Naive thymus-derived CD8-positive, alpha-beta T cell (primary cell): ENCODE data around the gene CHST15. TPM values are rescaled to one million over a fixed set of nuclear protein-coding genes. Genes with fewer than 3 reads are reported as not detected.

Experiments used
- ATAC-seq, 2 donors: fragments of 150-1000 bp; cut with Tn5 transposase in 1 of 2; sonication (Bioruptor Pico), chemical (Tn5 transposase) in 1 of 2; 1 replicate in 1 of 2; 2 replicates in 1 of 2; pipeline ENCODE4 v1.10.0; 2021; ENCODE audit warnings: mild to moderate bottlenecking in 2 of 2, moderate library complexity in 2 of 2
- POLR2A ChIA-PET: fragments of 350-600 bp; sonication (Branson Sonifier 250); formaldehyde crosslinking; loops from one replicate; lab custom pipeline; 2021; ENCODE audit warnings: antibody characterized with exemption; lab: Charles Lee
- DNase-seq, 10 donors: peaks; one replicate each; pipeline versions ENCODE4 v3.0.0 to v3.0.0-alpha.2; 2020 to 2022
- H3K27ac Mint-ChIP-seq, 10 donors: one replicate each; pipeline ENCODE4 v1.8.0; 2020 to 2022; ENCODE audit warnings: mild to moderate bottlenecking in 10 of 10, mixed read lengths in 10 of 10, moderate library complexity in 4 of 10, inconsistent platforms in 1 of 10
- H3K27me3 Mint-ChIP-seq, 5 donors: one replicate each; pipeline ENCODE4 v1.8.0; 2021 to 2022; ENCODE audit warnings: mixed read lengths in 5 of 5
- H3K36me3 Mint-ChIP-seq, 3 donors: one replicate each; pipeline ENCODE4 v1.8.0; 2020 to 2022; ENCODE audit warnings: mixed read lengths in 3 of 3, mild to moderate bottlenecking in 2 of 3, inconsistent platforms in 1 of 3
- H3K4me1 Mint-ChIP-seq, 4 donors: one replicate each; pipeline ENCODE4 v1.8.0; 2021 to 2022; ENCODE audit warnings: mixed read lengths in 4 of 4
- H3K4me3 Mint-ChIP-seq, 10 donors: one replicate each; pipeline ENCODE4 v1.8.0; 2020 to 2022; ENCODE audit warnings: mild to moderate bottlenecking in 10 of 10, mixed read lengths in 10 of 10, moderate library complexity in 6 of 10, inconsistent platforms in 1 of 10
- H3K9me3 Mint-ChIP-seq, 9 donors: one replicate each; pipeline ENCODE4 v1.8.0; 2020 to 2022; ENCODE audit warnings: mixed read lengths in 9 of 9, mild to moderate bottlenecking in 3 of 9, inconsistent platforms in 1 of 9, moderate library complexity in 1 of 9
- polyA plus RNA-seq, 3 donors: library from polyadenylated mRNA; unstranded; fragments of 300-500 nt; fragmentation: Illumina TruSeq; gene quantifications; one replicate each; pipeline ENCODE4 v1.2.3, GENCODE V29; 2021
- total RNA-seq, 8 experiments: library from RNA in 2 of 8; stranded (reverse) in 2 of 8; gene quantifications; one replicate each; pipeline ENCODE4 v1.2.3 and lab custom pipeline; 2021 to 2026

CHST15 gene
- total and polyA plus RNA-seq, 5 experiments from 2014 or later, result 0.05 to 2.4 (median 1.1) TPM; not detected in 1

DNA sequence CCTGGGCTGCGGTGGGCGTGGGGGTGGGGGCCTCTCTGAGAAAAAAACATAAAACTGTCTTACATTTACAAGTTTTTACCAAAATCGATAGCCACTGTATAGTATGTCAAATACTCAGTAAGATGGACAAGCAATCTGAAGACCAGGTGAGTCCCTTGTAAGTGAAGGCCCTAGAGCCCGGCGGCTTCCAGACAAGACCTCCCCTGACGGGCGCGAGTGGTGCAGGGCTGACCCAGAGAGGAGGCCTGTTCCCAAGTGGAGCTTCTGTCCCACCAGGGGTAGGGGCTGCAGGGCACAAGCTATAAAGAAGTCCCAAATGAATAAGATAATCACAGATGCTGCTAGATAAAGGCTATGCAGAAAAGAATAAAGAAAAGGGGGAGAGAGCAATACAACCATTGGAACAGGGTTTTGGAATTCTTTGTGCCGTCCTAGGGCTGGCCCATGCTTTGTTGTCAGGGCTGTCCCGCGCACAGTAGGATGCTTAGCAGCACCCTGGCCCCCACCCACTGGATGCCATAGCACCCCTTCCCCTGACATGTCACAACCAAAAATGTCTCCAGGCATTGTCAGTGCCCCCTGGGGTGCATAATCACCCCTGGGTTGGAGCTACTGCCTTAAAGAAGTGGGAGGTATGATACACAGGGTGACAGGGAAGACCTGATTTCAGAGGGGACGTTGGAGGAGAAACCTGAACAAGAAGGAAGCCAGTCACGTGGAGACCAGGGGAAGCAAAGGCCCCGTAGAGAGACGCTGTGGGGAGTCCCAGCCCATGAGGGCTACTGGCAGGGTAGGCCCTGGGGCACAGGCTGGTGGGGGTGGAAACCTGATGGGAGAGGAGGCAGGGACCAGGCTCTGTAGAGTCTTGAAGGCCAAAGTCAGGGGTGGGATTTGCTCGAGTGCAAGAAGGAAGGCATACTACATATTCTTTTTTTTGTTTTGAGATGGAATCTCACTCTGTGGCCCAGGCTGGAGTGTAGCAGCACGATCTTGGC, 43.1 kb downstream of the CHST15 start:
- Mint-ChIP-seq H3K27ac (no peak overlapping the region), H3K4me3 (no peak overlapping the region), H3K9me3 (peaks cover 0 to 20% (median 6%) of the 10 kb centered on the region in 9 donors), H3K36me3 (no peaks in the 10 kb centered on the region), H3K4me1 (peaks cover 0 to 15% (median 0%) of the 10 kb centered on the region in 4 donors), H3K27me3 (peaks cover 0 to 3% (median 0%) of the 10 kb centered on the region in 5 donors)
- DNase-seq (peak in 1 of 10 donors; percentile 45), ATAC-seq (no peak)
- POLR2A ChIA-PET, result no interaction called here

DNA sequence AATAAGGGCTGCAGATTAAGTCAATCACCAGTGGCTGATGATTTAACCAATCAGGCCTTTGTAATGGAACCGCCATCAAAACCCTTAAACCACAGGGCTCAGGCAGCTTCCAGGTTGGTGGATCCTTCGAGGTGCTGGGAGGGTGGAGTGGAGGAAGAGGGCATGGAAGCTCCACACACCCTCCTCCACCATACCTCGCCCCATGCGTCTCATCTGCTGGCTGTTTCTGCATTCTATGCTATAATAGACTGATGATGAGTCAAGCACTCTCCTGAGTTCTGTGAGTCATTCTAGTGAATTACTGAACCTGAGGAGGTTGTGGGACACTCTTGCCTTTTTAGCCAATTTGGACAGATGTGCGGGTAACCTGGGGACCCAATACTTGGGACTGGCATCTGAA, 43.9 kb downstream of the CHST15 start:
- no peak overlapping the region for H3K27ac Mint-ChIP-seq
- no peaks in the 10 kb centered on the region for H3K36me3 Mint-ChIP-seq
- H3K4me3 Mint-ChIP-seq, result no peak overlapping the region

DNA sequence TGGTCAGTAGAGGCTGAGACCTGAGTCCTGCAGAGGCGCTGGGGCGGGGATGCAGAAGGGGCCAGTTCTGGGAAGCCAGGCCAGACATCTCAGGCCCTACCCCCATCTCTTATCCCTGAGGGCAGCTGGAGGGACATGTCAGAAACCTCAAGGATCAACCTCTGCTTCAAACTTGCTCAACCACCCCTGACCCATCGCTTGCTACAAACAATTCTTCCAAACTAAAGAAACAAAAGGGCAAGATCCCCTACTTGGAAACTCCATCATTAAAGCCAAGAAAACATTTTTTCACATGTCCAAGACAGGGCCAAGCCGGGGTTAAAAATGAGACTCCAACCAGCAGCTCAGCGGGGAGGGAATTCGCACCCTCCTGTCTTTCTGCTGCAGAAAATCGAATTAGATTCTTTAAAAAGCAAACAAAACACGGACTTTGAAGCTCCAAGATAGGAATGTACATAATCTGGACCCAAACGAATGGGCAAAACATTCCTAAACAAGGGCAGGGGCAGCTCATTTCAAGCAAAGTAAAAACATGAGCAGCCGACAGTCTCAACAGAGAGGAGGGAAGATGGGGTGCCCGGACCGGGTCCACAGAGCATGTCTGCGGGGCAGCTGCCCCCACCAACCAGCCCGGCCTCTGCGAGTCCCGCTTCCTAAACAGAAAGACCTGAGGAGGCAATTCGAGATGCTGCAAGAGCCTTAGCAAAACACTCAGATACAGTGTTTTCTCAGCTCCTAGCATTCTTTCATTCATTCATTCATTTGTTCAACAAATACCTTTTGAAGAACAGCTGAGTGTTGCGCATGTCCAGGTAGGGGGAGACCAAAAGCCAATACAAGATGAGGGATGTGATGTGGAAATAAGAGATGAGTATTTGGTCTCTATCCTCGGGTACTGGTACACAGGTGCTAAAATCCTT, 44.8 kb downstream of the CHST15 start:
- Mint-ChIP-seq H3K4me3 (no peak overlapping the region), H3K27me3 (peaks cover 0 to 3% (median 0%) of the 10 kb centered on the region in 5 donors), H3K27ac (no peak overlapping the region), H3K9me3 (peaks cover 0 to 29% (median 7%) of the 10 kb centered on the region in 9 donors), H3K36me3 (no peaks in the 10 kb centered on the region), H3K4me1 (peaks cover 0 to 17% (median 0%) of the 10 kb centered on the region in 4 donors)
- POLR2A ChIA-PET, result no interaction called here
- DNase-seq (peak in 1 of 10 donors; percentile 34), ATAC-seq (no peak)

More for the DNA sequence above, 43.9 kb downstream of the CHST15 start:
- DNase-seq (peak in 1 of 10 donors; percentile 16), ATAC-seq (no peak)
- Mint-ChIP-seq H3K4me1 (peaks cover 0 to 15% (median 0%) of the 10 kb centered on the region in 4 donors), H3K9me3 (peaks cover 0 to 26% (median 6%) of the 10 kb centered on the region in 9 donors), H3K27me3 (peaks cover 0 to 3% (median 0%) of the 10 kb centered on the region in 5 donors)
- POLR2A ChIA-PET, result no interaction called here

DNA sequence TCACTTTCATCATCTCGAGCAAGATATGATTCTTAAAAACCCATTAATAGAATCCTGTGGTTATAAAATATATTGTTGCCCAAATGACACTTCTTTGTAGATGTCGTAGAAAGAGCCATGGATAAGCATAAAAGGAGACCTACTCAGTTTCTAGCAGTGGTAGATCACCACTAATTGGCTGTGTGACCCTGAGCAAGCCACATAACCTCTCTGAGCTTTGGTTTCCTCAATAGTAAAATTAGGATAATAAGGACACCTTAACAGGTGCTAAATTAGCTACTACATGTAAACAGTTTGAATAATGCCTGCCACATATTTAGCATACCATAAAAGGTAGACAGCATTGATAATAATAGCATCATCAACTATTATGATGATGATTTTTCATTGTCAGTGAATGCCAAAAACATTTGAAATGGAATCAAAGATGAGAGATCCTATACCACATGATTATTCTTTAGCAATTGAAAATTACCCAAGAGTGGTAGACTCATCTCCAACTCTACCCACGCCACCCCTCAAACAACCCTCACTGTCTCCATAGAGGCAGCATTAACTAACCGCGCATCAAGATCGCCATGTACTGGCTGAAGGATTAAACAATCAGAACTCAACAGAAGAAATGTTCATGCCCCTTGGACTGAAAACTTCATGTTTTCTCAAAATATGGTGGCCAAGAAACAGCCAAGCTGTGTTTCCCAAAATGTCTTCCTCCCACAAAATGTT, 45.8 kb downstream of the CHST15 start:
- ATAC-seq (no peak), DNase-seq (peak in 1 of 10 donors; percentile 13)
- Mint-ChIP-seq H3K27ac (no peak overlapping the region), H3K36me3 (no peaks in the 10 kb centered on the region), H3K4me1 (peaks cover 0 to 27% (median 5%) of the 10 kb centered on the region in 4 donors), H3K9me3 (peaks cover 0 to 30% (median 7%) of the 10 kb centered on the region in 9 donors), H3K4me3 (no peak overlapping the region), H3K27me3 (peaks cover 0 to 6% (median under 1%) of the 10 kb centered on the region in 5 donors)
- POLR2A ChIA-PET, result no interaction called here

DNA sequence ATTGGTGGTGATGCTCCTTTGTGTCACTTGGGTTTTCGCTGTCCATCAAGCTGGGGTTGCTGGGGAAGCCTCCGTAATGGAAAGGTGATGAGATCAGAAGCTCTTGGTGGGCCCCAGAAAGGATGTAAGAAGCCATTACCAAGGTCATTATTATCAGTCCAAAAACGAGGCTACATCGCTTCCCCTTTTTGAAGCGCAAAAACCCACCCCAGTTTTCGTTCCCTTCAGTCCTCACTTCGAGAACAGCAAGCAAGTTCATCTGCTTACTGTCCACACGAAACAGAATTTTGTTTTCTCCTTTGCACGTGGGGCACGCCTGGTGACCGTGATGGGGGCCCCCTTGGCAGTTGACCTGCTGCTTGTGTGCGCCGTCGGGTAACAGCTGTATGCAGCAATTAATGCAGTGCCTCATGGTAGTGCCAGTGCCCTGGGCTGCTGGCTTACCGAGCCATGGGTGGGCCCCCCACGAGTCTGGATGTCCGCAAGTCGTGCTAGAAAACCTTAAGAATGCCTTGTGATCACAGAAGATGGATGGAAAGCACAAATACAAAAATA, 47.5 kb downstream of the CHST15 start:
- POLR2A ChIA-PET, result no interaction called here
- ATAC-seq (no peak), DNase-seq (peak in 1 of 10 donors; percentile 27)
- Mint-ChIP-seq H3K9me3 (peaks cover 0 to 30% (median 7%) of the 10 kb centered on the region in 9 donors), H3K27me3 (peaks cover 0 to 11% (median 3%) of the 10 kb centered on the region in 5 donors), H3K4me3 (no peak overlapping the region), H3K4me1 (peaks cover 0 to 34% (median 9%) of the 10 kb centered on the region in 4 donors), H3K36me3 (no peaks in the 10 kb centered on the region), H3K27ac (no peak overlapping the region)

DNA sequence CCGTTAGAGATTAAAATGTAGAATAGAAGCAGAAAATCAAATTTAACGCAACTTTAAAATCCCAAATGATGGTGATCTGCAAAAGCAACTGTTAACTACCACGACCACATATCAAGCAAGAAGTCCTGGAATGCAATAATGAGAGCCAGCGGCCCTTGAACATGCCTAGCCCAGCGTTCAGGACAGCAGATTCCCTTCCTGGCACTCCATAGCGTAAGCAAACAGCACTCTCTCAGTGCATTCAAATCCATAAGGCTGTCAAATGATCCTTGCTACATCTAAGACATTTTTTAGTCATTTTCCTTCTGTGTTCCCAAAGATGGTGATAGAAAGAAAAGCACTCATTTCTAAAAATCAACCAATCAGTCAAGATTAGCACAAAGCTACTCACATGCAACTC, 48.1 kb downstream of the CHST15 start:
- H3K4me3 Mint-ChIP-seq, result no peak overlapping the region
- peaks cover 0 to 36% (median 9%) of the 10 kb centered on the region in 4 donors for H3K4me1 Mint-ChIP-seq
- no peaks in the 10 kb centered on the region for H3K36me3 Mint-ChIP-seq
- peaks cover 0 to 11% (median 3%) of the 10 kb centered on the region in 5 donors for H3K27me3 Mint-ChIP-seq
- H3K9me3 Mint-ChIP-seq, result peaks cover 0 to 30% (median 7%) of the 10 kb centered on the region in 9 donors
- no peak overlapping the region for H3K27ac Mint-ChIP-seq
- DNase-seq (no peak), ATAC-seq (no peak)
- POLR2A ChIA-PET, result no interaction called here

DNA sequence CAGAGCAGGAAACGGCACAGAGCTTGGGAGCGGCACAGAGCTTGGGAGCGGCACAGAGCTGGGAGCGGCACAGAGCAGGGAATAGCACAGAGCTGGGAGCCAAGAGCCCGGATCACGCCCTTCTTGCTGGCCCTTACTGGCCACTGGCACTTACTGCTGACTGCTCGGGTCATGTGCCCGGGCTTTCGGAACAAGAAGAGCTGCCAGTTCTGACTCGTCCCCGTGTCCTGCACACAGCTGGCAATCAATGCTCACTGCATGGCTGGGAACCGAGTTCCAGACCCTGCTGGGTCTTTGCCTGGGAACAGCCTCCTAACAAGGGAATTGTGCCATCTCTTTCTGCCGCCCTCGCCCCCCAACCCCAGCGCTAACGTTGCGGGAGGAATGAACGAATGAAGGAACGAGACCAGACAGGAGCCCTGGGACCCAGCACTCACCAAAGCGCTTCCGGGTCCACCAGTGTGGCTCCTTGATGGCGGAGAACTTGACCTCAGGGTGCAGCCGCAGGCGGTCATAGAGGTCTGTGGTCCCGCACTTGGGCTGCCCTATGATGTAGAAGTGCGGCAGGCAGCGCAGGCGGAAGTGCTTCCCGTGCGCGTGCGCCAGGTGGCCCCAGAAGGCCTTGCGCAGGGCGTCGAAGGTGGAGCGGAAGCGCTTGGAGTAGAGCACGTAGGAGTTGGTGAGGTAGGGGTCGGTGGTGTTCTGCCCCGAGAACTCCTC, 49.1 kb downstream of the CHST15 start:
- Mint-ChIP-seq H3K4me3 (no peak overlapping the region), H3K4me1 (peaks cover 0 to 34% (median 9%) of the 10 kb centered on the region in 4 donors), H3K27me3 (peaks cover 0 to 12% (median 3%) of the 10 kb centered on the region in 5 donors), H3K36me3 (no peaks in the 10 kb centered on the region), H3K27ac (no peak overlapping the region), H3K9me3 (peaks cover 0 to 30% (median 7%) of the 10 kb centered on the region in 9 donors)
- POLR2A ChIA-PET, result no interaction called here
- no peak for ATAC-seq
- peak in 1 of 10 donors; percentile 42 for DNase-seq

DNA sequence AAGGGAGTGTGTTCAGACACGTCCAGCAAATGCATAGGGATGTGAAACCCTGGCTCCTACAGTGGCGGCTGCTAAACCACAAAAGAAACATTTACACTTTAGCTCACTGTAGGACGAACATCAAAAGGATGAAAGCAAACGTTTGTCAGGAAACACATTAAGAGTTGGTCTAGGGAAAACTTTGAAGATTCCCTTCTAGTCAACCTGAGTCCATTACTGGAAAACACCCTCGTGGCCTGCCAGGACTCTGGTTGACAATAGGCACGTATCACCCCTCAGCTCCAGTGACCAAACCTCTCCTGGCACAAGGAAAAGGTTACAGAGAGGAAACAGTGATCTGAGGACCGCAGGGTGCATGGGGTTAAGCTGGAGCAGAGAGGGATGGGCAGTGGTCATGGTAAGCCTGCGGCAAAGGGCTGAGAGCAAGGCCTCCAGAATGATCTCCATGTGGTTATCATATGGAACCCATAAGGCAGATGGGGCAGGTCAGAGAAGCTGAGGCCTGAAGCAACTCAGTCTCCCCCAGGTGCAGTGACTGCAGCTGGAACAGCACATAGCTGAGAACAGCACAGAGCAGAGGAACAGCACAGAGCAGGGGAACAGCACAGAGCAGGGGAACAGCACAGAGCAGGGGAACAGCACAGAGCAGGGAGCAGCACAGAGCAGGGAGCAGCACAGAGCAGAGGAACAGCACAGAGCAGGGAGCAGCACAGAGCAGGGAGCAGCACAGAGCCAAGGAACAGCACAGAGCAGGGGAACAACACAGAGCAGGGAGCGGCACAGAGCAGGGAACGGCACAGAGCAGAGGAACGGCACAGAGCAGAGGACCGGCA, 49.9 kb downstream of the CHST15 start:
- DNase-seq (peak in 1 of 10 donors; percentile 11), ATAC-seq (no peak)
- peaks cover 0 to 13% (median 3%) of the 10 kb centered on the region in 5 donors for H3K27me3 Mint-ChIP-seq
- peak overlapping the region in 1 of 10 donors; percentile 49 for H3K27ac Mint-ChIP-seq
- H3K4me3 Mint-ChIP-seq, result no peak overlapping the region
- H3K4me1 Mint-ChIP-seq, result peaks cover 0 to 34% (median 9%) of the 10 kb centered on the region in 4 donors
- no peaks in the 10 kb centered on the region for H3K36me3 Mint-ChIP-seq
- POLR2A ChIA-PET, result no interaction called here
- H3K9me3 Mint-ChIP-seq, result peaks cover 0 to 30% (median 7%) of the 10 kb centered on the region in 9 donors

DNA sequence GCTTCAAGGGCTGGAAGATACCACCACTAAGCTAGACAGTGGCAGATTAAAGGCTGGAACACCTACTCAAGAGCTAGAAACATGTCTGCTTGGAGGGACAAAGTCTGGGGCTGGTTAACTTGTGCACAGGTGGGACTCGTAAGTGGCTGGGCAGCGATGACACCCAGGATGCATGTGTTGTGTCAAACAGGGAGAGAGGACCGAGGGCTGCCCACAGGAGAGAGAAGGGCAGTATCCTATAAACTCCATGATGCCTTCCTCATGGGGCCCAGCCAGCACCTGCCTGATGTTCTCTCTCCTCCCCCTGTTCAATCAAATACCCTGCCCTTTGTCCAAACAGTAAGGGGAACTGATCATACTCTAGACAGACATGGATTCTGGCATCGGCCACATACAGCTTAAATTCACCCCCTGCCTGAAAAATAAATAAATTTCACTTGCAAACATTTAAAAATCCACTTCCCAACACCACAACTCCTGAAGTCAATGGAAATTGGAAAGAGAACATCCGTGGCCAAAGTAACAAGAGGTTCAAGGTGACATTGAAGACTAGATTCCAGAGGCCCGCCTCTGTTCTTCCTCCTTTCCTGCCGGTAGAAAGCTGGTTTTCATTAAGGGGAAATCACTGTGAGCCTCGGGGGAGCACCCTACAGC, 50.6 kb downstream of the CHST15 start:
- peaks cover 0 to 13% (median 3%) of the 10 kb centered on the region in 5 donors for H3K27me3 Mint-ChIP-seq
- DNase-seq (peak in 1 of 10 donors; percentile 50), ATAC-seq (no peak)
- H3K4me3 Mint-ChIP-seq, result no peak overlapping the region
- H3K9me3 Mint-ChIP-seq, result peaks cover 0 to 30% (median 7%) of the 10 kb centered on the region in 9 donors
- H3K36me3 Mint-ChIP-seq, result no peaks in the 10 kb centered on the region
- H3K4me1 Mint-ChIP-seq, result peaks cover 0 to 34% (median 9%) of the 10 kb centered on the region in 4 donors
- no peak overlapping the region for H3K27ac Mint-ChIP-seq
- POLR2A ChIA-PET, result no interaction called here
